ENCODE data around the gene MGMT.

GRCh38 chr10:129657297-129658017 is 190.4 kb downstream of the MGMT start:
- TF ChIP-seq, protein P1, sequence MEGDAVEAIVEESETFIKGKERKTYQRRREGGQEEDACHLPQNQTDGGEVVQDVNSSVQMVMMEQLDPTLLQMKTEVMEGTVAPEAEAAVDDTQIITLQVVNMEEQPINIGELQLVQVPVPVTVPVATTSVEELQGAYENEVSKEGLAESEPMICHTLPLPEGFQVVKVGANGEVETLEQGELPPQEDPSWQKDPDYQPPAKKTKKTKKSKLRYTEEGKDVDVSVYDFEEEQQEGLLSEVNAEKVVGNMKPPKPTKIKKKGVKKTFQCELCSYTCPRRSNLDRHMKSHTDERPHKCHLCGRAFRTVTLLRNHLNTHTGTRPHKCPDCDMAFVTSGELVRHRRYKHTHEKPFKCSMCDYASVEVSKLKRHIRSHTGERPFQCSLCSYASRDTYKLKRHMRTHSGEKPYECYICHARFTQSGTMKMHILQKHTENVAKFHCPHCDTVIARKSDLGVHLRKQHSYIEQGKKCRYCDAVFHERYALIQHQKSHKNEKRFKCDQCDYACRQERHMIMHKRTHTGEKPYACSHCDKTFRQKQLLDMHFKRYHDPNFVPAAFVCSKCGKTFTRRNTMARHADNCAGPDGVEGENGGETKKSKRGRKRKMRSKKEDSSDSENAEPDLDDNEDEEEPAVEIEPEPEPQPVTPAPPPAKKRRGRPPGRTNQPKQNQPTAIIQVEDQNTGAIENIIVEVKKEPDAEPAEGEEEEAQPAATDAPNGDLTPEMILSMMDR (conservative IDR thresholded peaks at IDR 0.05) = no peak
- no peak for TF ChIP-seq EZH2 (IDR thresholded peaks at IDR 0.05; ENCODE audit: low read depth)

All from PC-9 (cell line).